ENCODE results near the gene SPOCK2.

GRCh38 chr10:72066318-72067284, 21.8 kb downstream of the SPOCK2 start:
- TF ChIP-seq YY1 (tag by site-specific recombination; IDR thresholded peaks at IDR 0.05) (no peak), CTCF (tag by site-specific recombination; IDR thresholded peaks at IDR 0.05) (no peak), ZBTB21 (tag by site-specific recombination; IDR thresholded peaks at IDR 0.05) (no peak), ZNF600 (tag by site-specific recombination; IDR thresholded peaks at IDR 0.05) (no peak), PRDM1 (tag by site-specific recombination; IDR thresholded peaks at IDR 0.05) (no peak), KLF9 (tag by site-specific recombination; IDR thresholded peaks at IDR 0.05; ENCODE audit: low read depth) (no peak), ZNF530 (tag by site-specific recombination; IDR thresholded peaks at IDR 0.05; ENCODE audit: low read depth) (no peak), GLI2 (tag by site-specific recombination; IDR thresholded peaks at IDR 0.05; ENCODE audit: borderline replicate concordance, low read depth) (no peak)
- TF ChIP-seq, protein P1, sequence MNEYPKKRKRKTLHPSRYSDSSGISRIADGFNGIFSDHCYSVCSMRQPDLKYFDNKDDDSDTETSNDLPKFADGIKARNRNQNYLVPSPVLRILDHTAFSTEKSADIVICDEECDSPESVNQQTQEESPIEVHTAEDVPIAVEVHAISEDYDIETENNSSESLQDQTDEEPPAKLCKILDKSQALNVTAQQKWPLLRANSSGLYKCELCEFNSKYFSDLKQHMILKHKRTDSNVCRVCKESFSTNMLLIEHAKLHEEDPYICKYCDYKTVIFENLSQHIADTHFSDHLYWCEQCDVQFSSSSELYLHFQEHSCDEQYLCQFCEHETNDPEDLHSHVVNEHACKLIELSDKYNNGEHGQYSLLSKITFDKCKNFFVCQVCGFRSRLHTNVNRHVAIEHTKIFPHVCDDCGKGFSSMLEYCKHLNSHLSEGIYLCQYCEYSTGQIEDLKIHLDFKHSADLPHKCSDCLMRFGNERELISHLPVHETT (tag by site-specific recombination; IDR thresholded peaks at IDR 0.05), result no peak
- TF ChIP-seq, protein P2, sequence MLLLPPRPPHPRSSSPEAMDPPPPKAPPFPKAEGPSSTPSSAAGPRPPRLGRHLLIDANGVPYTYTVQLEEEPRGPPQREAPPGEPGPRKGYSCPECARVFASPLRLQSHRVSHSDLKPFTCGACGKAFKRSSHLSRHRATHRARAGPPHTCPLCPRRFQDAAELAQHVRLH (tag by site-specific recombination; IDR thresholded peaks at IDR 0.05), result no peak
- TF ChIP-seq, protein P3, sequence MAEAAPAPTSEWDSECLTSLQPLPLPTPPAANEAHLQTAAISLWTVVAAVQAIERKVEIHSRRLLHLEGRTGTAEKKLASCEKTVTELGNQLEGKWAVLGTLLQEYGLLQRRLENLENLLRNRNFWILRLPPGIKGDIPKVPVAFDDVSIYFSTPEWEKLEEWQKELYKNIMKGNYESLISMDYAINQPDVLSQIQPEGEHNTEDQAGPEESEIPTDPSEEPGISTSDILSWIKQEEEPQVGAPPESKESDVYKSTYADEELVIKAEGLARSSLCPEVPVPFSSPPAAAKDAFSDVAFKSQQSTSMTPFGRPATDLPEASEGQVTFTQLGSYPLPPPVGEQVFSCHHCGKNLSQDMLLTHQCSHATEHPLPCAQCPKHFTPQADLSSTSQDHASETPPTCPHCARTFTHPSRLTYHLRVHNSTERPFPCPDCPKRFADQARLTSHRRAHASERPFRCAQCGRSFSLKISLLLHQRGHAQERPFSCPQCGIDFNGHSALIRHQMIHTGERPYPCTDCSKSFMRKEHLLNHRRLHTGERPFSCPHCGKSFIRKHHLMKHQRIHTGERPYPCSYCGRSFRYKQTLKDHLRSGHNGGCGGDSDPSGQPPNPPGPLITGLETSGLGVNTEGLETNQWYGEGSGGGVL (tag by site-specific recombination; IDR thresholded peaks at IDR 0.05), result no peak
- TF ChIP-seq, protein P4, sequence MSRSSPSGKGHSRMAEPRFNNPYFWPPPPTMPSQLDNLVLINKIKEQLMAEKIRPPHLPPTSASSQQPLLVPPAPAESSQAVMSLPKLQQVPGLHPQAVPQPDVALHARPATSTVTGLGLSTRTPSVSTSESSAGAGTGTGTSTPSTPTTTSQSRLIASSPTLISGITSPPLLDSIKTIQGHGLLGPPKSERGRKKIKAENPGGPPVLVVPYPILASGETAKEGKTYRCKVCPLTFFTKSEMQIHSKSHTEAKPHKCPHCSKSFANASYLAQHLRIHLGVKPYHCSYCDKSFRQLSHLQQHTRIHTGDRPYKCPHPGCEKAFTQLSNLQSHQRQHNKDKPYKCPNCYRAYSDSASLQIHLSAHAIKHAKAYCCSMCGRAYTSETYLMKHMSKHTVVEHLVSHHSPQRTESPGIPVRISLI (tag by site-specific recombination; IDR thresholded peaks at IDR 0.05), result no peak
